Dendritic cell treated with granulocyte-macrophage colony-stimulating factor and Interleukin-4, amounts not matched to agents 40 ng/mL and 50 ng/mL, for 4 days (primary cell): ENCODE measurements around the gene GSAP.
"Not testable (repeated sequence)": the region's sequence is repeated elsewhere in the genome, so short reads cannot be mapped to it uniquely, and the experiment has no call there.

ENCODE experiments used
- H3K27ac Mint-ChIP-seq: one replicate; pipeline ENCODE4 v1.8.0; 2022; ENCODE audit warnings: mild to moderate bottlenecking, mixed read lengths
- H3K27me3 Mint-ChIP-seq: one replicate; pipeline ENCODE4 v1.8.0; 2022; ENCODE audit warnings: mild to moderate bottlenecking, mixed read lengths
- H3K36me3 Mint-ChIP-seq: one replicate; pipeline ENCODE4 v1.8.0; 2022; ENCODE audit warnings: low read depth, mixed read lengths
- H3K4me1 Mint-ChIP-seq: one replicate; pipeline ENCODE4 v1.8.0; 2022; ENCODE audit warnings: low read depth, mixed read lengths
- H3K4me3 Mint-ChIP-seq: one replicate; pipeline ENCODE4 v1.8.0; 2022; ENCODE audit warnings: mild to moderate bottlenecking, moderate library complexity, mixed read lengths
- H3K9me3 Mint-ChIP-seq: one replicate; pipeline ENCODE4 v1.8.0; 2022; ENCODE audit warnings: mixed read lengths
- intact Hi-C: fragments of 100-400 bp; cut with micrococcal nuclease; formaldehyde crosslinking; loops from one replicate; pipeline ENCODE4 v1.15.0; 2022

Gene GSAP

DNA sequence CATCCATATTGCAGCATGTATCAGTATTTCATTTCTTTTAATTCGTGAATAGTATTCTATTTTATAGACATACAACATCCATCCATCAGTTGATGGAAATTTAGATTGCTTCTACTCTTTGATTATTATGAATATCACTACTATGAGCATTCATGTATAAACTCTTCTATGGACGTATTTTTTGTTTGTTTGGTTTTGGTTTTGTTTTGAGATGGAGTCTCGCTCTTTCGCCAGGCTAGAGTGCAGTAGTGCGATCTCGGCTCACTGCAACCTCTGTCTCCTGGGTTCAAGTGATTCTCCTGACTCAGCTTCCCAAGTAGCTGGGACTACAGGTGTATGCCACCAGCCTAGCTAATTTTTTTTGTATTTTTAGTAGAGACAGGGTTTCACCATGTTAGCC lies 35.8 kb upstream of the GSAP start:
- intact Hi-C loops, H3K36me3 Mint-ChIP-seq, H3K4me3 Mint-ChIP-seq, H3K9me3 Mint-ChIP-seq, H3K27ac Mint-ChIP-seq, H3K27me3 Mint-ChIP-seq: not testable (repeated sequence)
- H3K4me1 Mint-ChIP-seq, result peaks cover 24% of the 10 kb centered on the region

DNA sequence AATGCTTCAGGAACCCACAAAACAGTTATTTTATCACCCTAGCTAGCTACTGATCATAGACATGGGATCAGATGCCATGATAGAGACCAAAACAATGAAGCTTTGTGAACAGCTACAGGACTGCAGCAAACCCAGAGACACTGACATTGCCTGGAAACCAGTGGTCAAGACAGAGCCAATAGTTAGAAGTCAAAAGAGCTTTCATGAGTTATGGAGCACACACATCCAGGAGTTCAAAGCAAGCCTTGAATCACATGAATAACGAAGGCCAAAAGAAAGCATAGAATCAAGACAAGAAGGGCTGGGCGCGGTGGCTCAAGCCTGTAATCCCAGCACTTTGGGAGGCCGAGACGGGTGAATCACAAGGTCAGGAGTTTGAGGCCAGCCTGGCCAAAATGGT lies 34.5 kb upstream of the GSAP start:
- H3K27ac Mint-ChIP-seq, result no peak overlapping the region
- no peaks in the 10 kb centered on the region for H3K27me3 Mint-ChIP-seq
- H3K9me3 Mint-ChIP-seq, result no peaks in the 10 kb centered on the region
- intact Hi-C loops, result no loop called here
- no peaks in the 10 kb centered on the region for H3K36me3 Mint-ChIP-seq
- peaks cover 21% of the 10 kb centered on the region for H3K4me1 Mint-ChIP-seq
- H3K4me3 Mint-ChIP-seq, result no peak overlapping the region

DNA sequence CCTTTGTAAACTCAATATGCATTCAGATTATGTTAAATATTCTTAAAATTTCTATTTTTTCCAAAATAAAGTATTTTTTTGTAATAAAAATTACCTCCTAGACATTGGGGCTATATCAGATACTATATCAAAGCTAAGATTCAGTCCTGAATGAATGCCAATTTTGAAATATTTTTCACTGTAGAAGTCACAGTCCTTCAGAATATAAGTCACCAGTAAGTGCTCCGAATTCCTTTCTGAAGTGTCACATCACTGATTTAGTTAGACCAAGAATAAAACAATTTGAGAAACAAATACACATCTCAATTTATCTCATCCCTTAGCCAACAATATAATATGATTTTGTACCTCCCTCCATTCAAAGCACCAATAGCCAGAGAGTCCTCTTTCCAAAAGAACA lies 33.9 kb upstream of the GSAP start:
- no peaks in the 10 kb centered on the region for H3K36me3 Mint-ChIP-seq
- no peak overlapping the region for H3K27ac Mint-ChIP-seq
- intact Hi-C loops, result no loop called here
- H3K27me3 Mint-ChIP-seq, result no peaks in the 10 kb centered on the region
- H3K9me3 Mint-ChIP-seq, result no peaks in the 10 kb centered on the region
- no peak overlapping the region for H3K4me3 Mint-ChIP-seq
- H3K4me1 Mint-ChIP-seq, result peaks cover 21% of the 10 kb centered on the region

DNA sequence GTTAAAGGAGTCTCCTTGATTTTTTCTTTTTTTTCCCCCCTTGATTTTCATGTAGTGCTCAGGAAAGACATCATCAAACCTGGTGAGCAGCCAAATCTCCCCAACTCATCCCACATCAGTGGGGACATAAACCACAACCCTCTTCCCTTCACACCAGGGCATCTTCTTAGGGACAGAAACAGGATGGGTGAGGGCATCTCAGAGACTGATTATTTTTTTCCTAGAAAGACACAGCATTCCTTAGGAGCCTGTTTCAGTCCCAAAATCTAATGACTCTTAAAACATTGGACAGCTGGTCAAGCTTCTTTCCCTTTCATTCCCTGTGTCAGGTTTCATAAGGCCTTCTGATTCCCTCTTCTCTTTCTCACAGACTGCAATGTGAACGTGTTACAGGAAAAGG lies 31.5 kb upstream of the GSAP start:
- Mint-ChIP-seq H3K9me3 (no peaks in the 10 kb centered on the region), H3K4me3 (no peak overlapping the region), H3K36me3 (no peaks in the 10 kb centered on the region), H3K4me1 (peaks cover 21% of the 10 kb centered on the region), H3K27ac (no peak overlapping the region), H3K27me3 (no peaks in the 10 kb centered on the region)
- intact Hi-C loops, result no loop called here

DNA sequence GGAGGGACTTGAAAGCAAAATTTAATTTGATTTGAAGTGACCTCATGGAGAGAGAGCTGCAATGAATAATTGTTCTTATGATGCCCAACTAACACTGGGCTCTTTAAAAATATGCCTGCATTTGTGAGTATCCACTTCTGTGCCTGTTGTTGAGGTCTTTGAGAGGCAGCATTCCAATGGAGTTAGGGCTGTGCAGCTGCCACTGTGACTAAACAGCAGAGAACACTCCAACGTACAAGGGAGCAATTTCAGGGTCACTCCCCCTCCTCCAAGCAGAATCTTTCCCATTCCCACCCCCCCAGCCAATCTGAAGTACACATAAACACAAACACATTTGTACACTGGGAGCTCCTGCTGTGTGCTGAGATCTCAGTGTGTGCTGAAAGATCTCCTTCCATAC lies 28.0 kb upstream of the GSAP start:
- Mint-ChIP-seq H3K27ac (no peak overlapping the region), H3K27me3 (no peaks in the 10 kb centered on the region), H3K9me3 (no peaks in the 10 kb centered on the region), H3K4me3 (no peak overlapping the region), H3K4me1 (peaks cover 26% of the 10 kb centered on the region), H3K36me3 (no peaks in the 10 kb centered on the region)
- intact Hi-C loops, result no loop called here

DNA sequence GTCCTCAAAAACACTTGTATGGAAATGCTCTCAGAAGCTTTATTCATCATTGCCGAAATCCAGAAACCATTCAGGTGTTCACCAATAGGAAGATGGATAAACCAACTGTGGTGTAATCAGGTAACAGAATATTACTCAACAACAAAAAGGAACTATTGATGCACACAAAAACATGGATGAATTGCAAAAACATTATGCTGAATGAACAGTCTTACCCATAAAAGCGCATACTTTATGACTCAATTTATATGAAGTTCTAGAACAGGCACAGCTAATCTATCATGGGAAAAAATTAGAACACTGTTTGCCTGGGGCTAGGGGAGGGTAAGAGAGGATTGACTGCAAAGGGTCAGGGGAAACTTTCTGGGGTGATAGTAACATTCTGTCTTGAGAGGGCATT lies 26.9 kb upstream of the GSAP start:
- Mint-ChIP-seq H3K36me3 (no peaks in the 10 kb centered on the region), H3K27me3 (no peaks in the 10 kb centered on the region), H3K4me1 (peaks cover 26% of the 10 kb centered on the region), H3K4me3 (no peak overlapping the region), H3K27ac (no peak overlapping the region), H3K9me3 (no peaks in the 10 kb centered on the region)
- intact Hi-C loops, result no loop called here

DNA sequence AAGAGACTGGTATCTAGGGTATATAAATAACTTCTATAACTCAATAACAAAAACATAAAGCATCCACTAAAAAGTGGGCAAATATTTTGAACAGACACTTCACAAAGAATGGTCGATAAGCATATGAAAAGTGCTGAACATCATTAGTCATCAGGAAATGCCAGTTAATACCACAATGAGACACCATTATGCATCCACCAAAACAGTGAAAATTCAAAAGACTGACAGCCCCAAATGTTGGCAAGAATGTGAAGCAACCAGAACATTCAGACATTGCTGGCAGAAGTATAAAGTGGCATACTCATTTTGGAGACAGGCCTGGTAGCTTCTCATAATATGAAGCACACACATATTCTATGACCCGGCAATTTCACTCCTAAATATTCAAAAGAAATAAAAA lies 26.5 kb upstream of the GSAP start:
- intact Hi-C loops, result no loop called here
- no peaks in the 10 kb centered on the region for H3K27me3 Mint-ChIP-seq

DNA sequence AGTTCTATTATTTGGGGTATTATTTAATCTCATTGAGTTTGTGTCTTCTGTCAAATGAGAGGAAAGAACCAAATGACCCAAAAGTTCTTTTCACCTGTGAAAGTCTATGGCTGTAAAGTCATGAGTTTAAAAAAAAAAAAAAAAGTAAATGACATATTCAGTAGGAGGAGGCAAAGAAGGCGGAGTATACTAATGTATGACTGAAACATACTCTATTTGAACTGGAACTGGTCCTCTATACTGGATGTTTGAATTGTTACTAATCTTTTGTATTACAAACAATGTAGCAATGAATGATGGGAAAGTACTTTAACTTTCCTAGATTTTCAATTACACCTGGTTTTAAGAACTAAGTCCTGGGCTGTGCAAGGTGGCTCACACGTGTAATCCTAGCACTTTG lies 24.9 kb upstream of the GSAP start:
- H3K27me3 Mint-ChIP-seq, result no peaks in the 10 kb centered on the region
- H3K9me3 Mint-ChIP-seq, result no peaks in the 10 kb centered on the region
- no peaks in the 10 kb centered on the region for H3K36me3 Mint-ChIP-seq
- peaks cover 14% of the 10 kb centered on the region for H3K4me1 Mint-ChIP-seq
- H3K27ac Mint-ChIP-seq, result no peak overlapping the region
- no peak overlapping the region for H3K4me3 Mint-ChIP-seq
- intact Hi-C loops, result no loop called here

More for the DNA sequence above, 26.5 kb upstream of the GSAP start:
- Mint-ChIP-seq H3K4me3 (no peak overlapping the region), H3K4me1 (peaks cover 25% of the 10 kb centered on the region), H3K9me3 (no peaks in the 10 kb centered on the region), H3K27ac (no peak overlapping the region), H3K36me3 (no peaks in the 10 kb centered on the region)

DNA sequence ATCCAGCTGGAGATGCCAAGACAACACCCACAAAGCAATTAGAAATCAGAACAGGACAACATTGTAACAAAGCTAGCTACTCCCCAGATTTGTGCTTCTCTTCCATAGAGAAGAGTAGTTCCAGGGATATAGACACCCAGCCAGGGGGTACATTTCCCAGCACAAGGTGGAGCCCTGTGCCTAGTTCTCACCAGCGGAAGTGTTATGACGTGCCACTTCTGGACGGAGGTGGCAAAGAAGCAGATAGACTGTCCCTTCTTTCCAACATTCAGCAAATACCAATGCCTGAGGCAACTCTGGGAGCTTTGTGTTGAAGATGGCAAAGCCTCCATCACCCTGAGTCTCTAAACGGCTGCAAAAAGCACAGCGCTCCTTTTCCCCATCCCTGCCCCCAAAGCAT lies 23.4 kb upstream of the GSAP start:
- Mint-ChIP-seq H3K4me3 (no peak overlapping the region), H3K27ac (no peak overlapping the region), H3K9me3 (no peaks in the 10 kb centered on the region), H3K27me3 (no peaks in the 10 kb centered on the region), H3K4me1 (peaks cover 23% of the 10 kb centered on the region), H3K36me3 (no peaks in the 10 kb centered on the region)
- intact Hi-C loops, result no loop called here

DNA sequence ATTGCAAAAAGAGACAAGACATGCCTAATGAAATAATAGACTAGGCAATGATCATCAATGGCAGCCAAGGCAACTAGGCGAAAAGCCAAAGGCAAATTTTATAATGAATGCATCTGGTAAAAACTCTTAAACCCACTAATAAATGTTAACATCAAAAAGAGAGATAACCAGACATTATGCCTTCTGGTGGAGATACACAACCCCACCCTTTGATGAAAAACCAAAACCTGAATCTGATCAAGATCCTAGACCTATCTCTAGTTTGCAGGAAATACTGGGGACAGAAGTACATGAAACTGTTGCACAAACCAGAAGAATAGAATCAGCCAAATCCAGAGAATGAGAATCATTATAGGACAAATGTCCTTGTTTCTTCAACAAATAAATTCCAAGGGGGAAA lies 22.0 kb upstream of the GSAP start:
- intact Hi-C loops, result no loop called here
- H3K27ac Mint-ChIP-seq, result no peak overlapping the region

DNA sequence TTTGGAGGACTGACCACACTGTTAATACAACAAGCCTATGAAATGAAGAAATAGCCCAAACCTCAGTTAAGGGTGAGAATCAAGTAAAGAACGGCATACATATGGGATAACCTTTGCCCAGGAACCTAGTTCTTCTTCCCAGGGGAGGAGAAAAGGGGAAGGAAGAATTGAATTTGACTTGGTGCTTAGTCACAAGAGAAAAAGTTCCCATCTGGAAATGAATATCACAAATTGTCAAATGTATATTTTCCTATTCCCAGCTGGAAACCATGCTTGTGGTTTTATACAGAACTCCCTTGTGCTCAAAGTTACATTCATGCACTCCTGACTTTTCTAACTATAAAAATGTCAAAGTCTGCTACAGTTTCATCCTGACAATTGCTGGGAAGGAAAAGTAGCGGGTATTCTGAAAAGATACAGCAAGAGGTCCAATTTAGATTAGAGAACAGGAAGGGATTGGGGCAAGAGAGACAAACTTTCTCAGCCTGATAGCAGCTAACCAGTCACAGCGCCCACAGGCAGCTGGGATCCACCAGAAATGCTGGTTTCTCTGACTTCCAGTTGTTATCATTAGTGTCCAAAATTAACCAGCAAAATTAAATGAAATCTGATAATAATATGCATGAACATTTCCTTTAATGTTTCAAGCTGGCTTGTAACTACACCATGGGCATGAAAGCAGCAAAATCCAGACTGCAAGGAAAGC lies 18.6 kb upstream of the GSAP start:
- no peaks in the 10 kb centered on the region for H3K9me3 Mint-ChIP-seq
- no peaks in the 10 kb centered on the region for H3K36me3 Mint-ChIP-seq
- peak overlapping the region; percentile 57 for H3K27ac Mint-ChIP-seq
- no peaks in the 10 kb centered on the region for H3K27me3 Mint-ChIP-seq
- no peak overlapping the region for H3K4me3 Mint-ChIP-seq
- intact Hi-C loops, result no loop called here
- peaks cover 32% of the 10 kb centered on the region for H3K4me1 Mint-ChIP-seq

More for the DNA sequence above, 22.0 kb upstream of the GSAP start:
- Mint-ChIP-seq H3K36me3 (no peaks in the 10 kb centered on the region), H3K4me3 (no peak overlapping the region), H3K4me1 (peaks cover 31% of the 10 kb centered on the region), H3K9me3 (no peaks in the 10 kb centered on the region), H3K27me3 (no peaks in the 10 kb centered on the region)

DNA sequence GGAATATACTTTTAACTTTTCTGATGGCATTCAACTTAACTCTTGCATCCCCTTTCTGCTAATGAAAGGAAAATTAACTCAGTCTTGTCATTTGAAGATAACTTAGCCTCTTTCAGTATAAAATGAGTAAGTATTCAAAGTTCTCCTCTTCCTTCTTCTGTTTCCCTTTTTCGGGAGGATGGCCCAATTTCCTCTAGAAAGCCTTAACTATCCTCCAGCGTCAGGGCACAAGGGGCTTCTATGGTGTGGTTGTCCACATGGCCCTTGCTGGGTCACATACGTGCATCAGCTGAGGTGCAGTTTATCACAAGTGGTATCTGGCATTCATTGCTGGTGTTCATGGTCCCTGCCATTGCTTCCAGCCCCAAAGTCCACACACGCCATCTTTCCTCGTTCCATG lies 17.8 kb upstream of the GSAP start:
- intact Hi-C loops, result no loop called here
- no peaks in the 10 kb centered on the region for H3K36me3 Mint-ChIP-seq

DNA sequence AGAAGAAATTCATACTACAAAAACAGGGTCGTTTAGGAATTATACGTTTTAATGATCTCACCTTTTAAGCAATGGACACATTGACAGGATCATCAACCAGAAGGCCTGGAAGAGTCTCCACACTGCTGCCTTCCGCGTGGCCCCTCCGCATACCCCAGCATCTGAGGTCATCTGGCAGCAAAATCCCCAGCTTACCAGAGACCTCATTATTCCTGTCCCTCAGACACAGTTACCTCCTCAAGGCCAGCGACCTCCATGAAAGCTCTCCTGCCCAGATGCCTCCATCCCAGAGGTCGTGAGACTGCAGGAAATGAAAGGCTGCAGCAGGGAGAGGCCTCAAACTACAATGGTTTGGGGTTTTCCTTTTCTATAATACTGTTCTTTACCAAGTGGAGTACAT lies 14.8 kb upstream of the GSAP start:
- no peak overlapping the region for H3K27ac Mint-ChIP-seq
- intact Hi-C loops, result no loop called here

More for the DNA sequence above, 17.8 kb upstream of the GSAP start:
- H3K27ac Mint-ChIP-seq, result peak overlapping the region; percentile 57
- no peak overlapping the region for H3K4me3 Mint-ChIP-seq
- H3K9me3 Mint-ChIP-seq, result no peaks in the 10 kb centered on the region
- H3K27me3 Mint-ChIP-seq, result no peaks in the 10 kb centered on the region
- peaks cover 37% of the 10 kb centered on the region for H3K4me1 Mint-ChIP-seq

DNA sequence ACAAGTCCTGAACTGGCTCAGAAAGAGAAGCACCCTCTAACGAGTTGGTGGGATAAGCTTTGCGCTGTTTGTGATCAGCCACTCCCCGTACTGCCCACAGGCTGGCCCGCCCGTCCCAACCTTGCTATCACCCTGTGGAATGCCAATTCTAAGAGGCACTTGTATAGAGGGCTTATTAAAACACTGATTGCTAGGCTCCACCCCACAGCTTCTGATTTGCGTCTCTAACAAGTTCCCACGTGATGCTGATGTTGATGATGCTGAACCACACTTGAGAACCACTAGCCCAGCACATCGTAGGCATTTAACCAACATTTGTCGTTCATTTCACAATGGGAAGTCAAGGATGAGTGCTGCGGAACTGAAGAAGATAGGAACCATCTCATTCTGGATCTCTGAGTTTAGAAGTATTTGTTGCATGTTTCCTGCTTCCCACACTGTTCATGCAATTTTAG lies 12.7 kb upstream of the GSAP start:
- Mint-ChIP-seq H3K27me3 (no peaks in the 10 kb centered on the region), H3K9me3 (no peaks in the 10 kb centered on the region), H3K4me1 (peaks cover 55% of the 10 kb centered on the region), H3K36me3 (no peaks in the 10 kb centered on the region), H3K4me3 (no peak overlapping the region), H3K27ac (peak overlapping the region; percentile 69)
- intact Hi-C loops, result loop anchor here (2.0 to 5.0 kb wide), 3 partner anchors 14 to 108 kb away; partner anchors contain the start of gene PTPN12

More for the DNA sequence above, 14.8 kb upstream of the GSAP start:
- H3K4me1 Mint-ChIP-seq, result peaks cover 65% of the 10 kb centered on the region
- H3K9me3 Mint-ChIP-seq, result no peaks in the 10 kb centered on the region
- no peaks in the 10 kb centered on the region for H3K36me3 Mint-ChIP-seq
- H3K4me3 Mint-ChIP-seq, result no peak overlapping the region
- no peaks in the 10 kb centered on the region for H3K27me3 Mint-ChIP-seq
